ENCODE data around the gene SERPINA5.

DNA sequence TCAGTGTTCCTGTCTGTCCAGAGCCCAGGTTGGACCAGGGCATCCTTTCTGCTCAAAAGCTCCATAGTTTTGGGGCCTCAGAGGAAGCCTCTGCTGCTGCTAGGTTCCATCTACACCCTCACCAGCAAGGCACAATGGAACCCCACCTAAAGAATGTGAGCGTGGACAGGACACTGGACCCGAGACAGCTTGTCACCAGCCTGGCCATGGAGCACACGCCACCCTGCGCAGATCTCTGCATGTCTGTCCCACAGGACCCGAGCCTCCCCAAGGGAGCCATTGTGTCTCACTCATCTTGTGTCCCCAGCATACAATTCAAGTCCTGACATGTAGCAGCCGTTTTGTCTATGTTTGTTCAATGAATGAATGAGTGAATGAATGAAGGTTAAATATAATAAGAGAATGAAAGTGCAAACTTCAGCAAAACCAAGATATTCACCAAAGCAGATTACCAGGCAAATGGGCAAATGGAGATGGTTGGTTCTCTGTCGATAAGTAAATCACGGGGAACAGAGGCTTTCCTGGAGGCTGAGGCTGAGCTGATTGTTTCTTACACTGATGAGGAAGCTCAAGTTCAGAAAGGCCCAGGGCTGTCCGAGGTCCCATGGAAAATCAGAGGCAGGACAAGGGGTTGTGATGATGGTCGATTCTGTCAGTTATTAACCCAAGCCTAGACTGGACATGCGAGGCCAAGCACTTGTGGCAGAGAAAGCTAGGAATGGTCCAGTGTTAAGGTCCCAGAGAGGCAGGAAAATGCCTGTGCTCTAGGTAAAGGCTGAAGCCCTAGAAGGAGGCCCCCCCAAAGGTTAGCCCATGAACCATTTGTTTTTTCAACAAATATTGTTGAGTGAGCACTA is 58.0 kb downstream of the SERPINA5 start:
- TF ChIP-seq FOXM1 (IDR thresholded peaks at IDR 0.05; ENCODE audit: borderline replicate concordance) = no peak
- no peak for TF ChIP-seq ARNT (IDR thresholded peaks at IDR 0.05)
- TF ChIP-seq SUZ12 (IDR thresholded peaks at IDR 0.05) = no peak
- no peak for TF ChIP-seq SP1 (IDR thresholded peaks at IDR 0.05)

Data from HEK293T (cell line).